K562 (cell line): Measurements from ENCODE around the gene CHAT. TPM values are rescaled to one million over a fixed set of nuclear protein-coding genes. Genes with fewer than 3 reads are reported as not detected.

Experiments
- ATAC-seq: fragments of 200-7000 bp; cut with Tn5 transposase; 3 replicates; pipeline ENCODE4 v1.9.1; 2020; ENCODE audit warnings: moderate library complexity
- BruUV-seq: library from RNA; stranded (reverse); fragments of 400-500 nt; replicated peaks from 2 replicates; lab custom pipeline; 2021; lab: Mats Ljungman, UMichigan
- CTCF ChIA-PET: fragments of 300-600 bp; formaldehyde crosslinking; extraction: SDS; loops from one replicate; lab custom pipeline; 2021; ENCODE audit warnings: low intra/inter-chr PET ratio; lab: Yijun Ruan, JAX
- POLR2A ChIA-PET: fragments of 300-600, 350-650 bp; sonication (Branson Sonifier 250); formaldehyde crosslinking; extraction: SDS; loops from one replicate; lab custom pipeline; 2021; ENCODE audit warnings: antibody characterized with exemption, inconsistent platforms; lab: Yijun Ruan, JAX
- DNase-seq, 4 experiments: peaks; one replicate each; pipeline versions ENCODE4 v3.0.0 to v3.0.0-alpha.2; 2011 to 2018; ENCODE audit warnings: low spot score in 3 of 4, mixed read lengths in 3 of 4; ENCODE audit errors: extremely low read depth in 1 of 4
- FAIRE-seq: peaks from 2 replicates; lab custom pipeline; 2011; peaks lifted over from hg19 to GRCh38; lab: Jason Lieb, UNC
- H2AFZ ChIP-seq: 2 replicates; pipeline ENCODE4 v1.6.0; 2011; ENCODE audit warnings: low read depth, low read length, control low read depth, inconsistent platforms
- H3K27ac ChIP-seq: fragments of 200-600 bp; 3 replicates; pipeline ENCODE4 v1.8.0; 2011; ENCODE audit warnings: low read depth, mild to moderate bottlenecking, control low read depth, inconsistent platforms, low read length, moderate library complexity, mixed read lengths; ENCODE audit errors: extremely low read depth
- H3K27me3 ChIP-seq, 2 experiments: fragments of 300-600 bp in 1 of 2; 2 replicates in 1 of 2; 3 replicates in 1 of 2; pipeline versions ENCODE4 v1.6.0 to v1.8.0; 2011; ENCODE audit warnings: inconsistent platforms in 2 of 2, low read length in 2 of 2, mild to moderate bottlenecking in 1 of 2, mixed read lengths in 1 of 2, moderate library complexity in 1 of 2; ENCODE audit not compliant: control insufficient read depth in 2 of 2, insufficient read depth in 2 of 2
- H3K36me3 ChIP-seq: fragments of 300-600 bp; 3 replicates; pipeline ENCODE4 v1.8.0; 2011; ENCODE audit warnings: mild to moderate bottlenecking, low read length, inconsistent platforms; ENCODE audit not compliant: control insufficient read depth, insufficient read depth
- H3K4me1 ChIP-seq, 2 experiments: fragments of 200-600 bp in 1 of 2; replicated peaks in 1 of 2; 2 replicates in 1 of 2; 3 replicates in 1 of 2; pipeline versions ENCODE4 v1.5.1 to v1.8.0; 2011; ENCODE audit warnings: inconsistent platforms in 2 of 2, low read length in 2 of 2, mild to moderate bottlenecking in 1 of 2, mixed read lengths in 1 of 2, moderate library complexity in 1 of 2; ENCODE audit not compliant: control insufficient read depth in 2 of 2, insufficient read depth in 2 of 2
- H3K4me2 ChIP-seq: 2 replicates; pipeline ENCODE4 v1.6.1; 2011; ENCODE audit warnings: low read length, control low read depth, inconsistent platforms, mixed read lengths; ENCODE audit not compliant: insufficient read depth
- H3K4me3 ChIP-seq: fragments of 200-600 bp; sonication (generic), shearing (Covaris generic); 2 replicates; pipeline ENCODE4 v1.5.1; 2016; ENCODE audit warnings: control low read depth, inconsistent platforms
- H3K79me2 ChIP-seq: fragments of 200-600 bp; 3 replicates; pipeline ENCODE4 v1.8.0; 2011; ENCODE audit warnings: low read length, inconsistent platforms; ENCODE audit not compliant: control insufficient read depth, insufficient read depth
- H3K9ac ChIP-seq, 2 experiments: 2 replicates each; pipeline versions ENCODE4 v1.6.0 to v1.6.1; 2011; ENCODE audit warnings: low read depth in 2 of 2, low read length in 2 of 2, control low read depth in 1 of 2, inconsistent platforms in 1 of 2, mild to moderate bottlenecking in 1 of 2, mixed read lengths in 1 of 2; ENCODE audit not compliant: insufficient read depth in 1 of 2
- H3K9me1 ChIP-seq: one replicate; pipeline ENCODE4 v1.6.0; 2011; ENCODE audit warnings: inconsistent platforms, mild to moderate bottlenecking, low read length, moderate library complexity; ENCODE audit not compliant: control insufficient read depth, insufficient read depth
- H3K9me3 ChIP-seq: replicated peaks from 2 replicates; pipeline ENCODE4 v1.5.1; 2011; ENCODE audit warnings: low read depth, low read length, inconsistent platforms; ENCODE audit not compliant: control insufficient read depth, insufficient read depth
- H4K20me1 ChIP-seq: replicated peaks from 2 replicates; pipeline ENCODE4 v1.6.1; 2011; ENCODE audit warnings: low read length, inconsistent platforms, mixed read lengths; ENCODE audit not compliant: control insufficient read depth, insufficient read depth
- CCAR2 ChIP-seq: fragments of 200-400 bp; formaldehyde crosslinking; IDR thresholded peaks from 2 replicates; pipeline ENCODE4 v1.6.1; 2017; ENCODE audit warnings: mild to moderate bottlenecking, low read depth, low read length
- FUS ChIP-seq: fragments of 200-400 bp; formaldehyde crosslinking; optimal IDR thresholded peaks from 2 replicates; pipeline ENCODE3; 2017; ENCODE audit warnings: low read depth, low read length
- HDAC8 ChIP-seq: fragments of 450-650 bp; IDR thresholded peaks from 2 replicates; pipeline ENCODE4 v1.6.1; 2016; ENCODE audit warnings: mild to moderate bottlenecking, missing genetic modification characterization, moderate library complexity, missing compliant biosample characterization
- IRF9 ChIP-seq: fragments of 450-650 bp; IDR thresholded peaks from 2 replicates; pipeline ENCODE4 v1.6.1; 2016; ENCODE audit warnings: missing biosample characterization, missing genetic modification characterization
- MAZ ChIP-seq, 2 experiments: fragments of 450-650 bp in 1 of 2; sonication (generic) in 1 of 2; formaldehyde crosslinking; IDR thresholded peaks in 1 of 2; conservative IDR thresholded peaks in 1 of 2; 2 replicates each; pipeline versions ENCODE4 v1.4.0 to v1.5.0; 2020; ENCODE audit warnings: mild to moderate bottlenecking in 1 of 2, missing genetic modification reagents in 1 of 2
- MECOM ChIP-seq: fragments of 250-450 bp; sonication (Bioruptor Pico); IDR thresholded peaks from 2 replicates; pipeline ENCODE4 v1.8.0; 2022; ENCODE audit warnings: inconsistent platforms
- NBN ChIP-seq: fragments of 450-650 bp; IDR thresholded peaks from 2 replicates; pipeline ENCODE4 v1.6.1; 2016; ENCODE audit warnings: low read depth, mild to moderate bottlenecking
- PML ChIP-seq: IDR thresholded peaks from 2 replicates; pipeline ENCODE4 v1.6.1; 2012; ENCODE audit warnings: low read length, inconsistent platforms
- SMAD2 ChIP-seq: fragments of 150-350 bp; IDR thresholded peaks from 2 replicates; pipeline ENCODE4 v1.6.1; 2014; ENCODE audit warnings: low read depth, mild to moderate bottlenecking, low read length
- SMC3 ChIP-seq: conservative IDR thresholded peaks from 2 replicates; pipeline ENCODE4 v1.6.1; 2011; ENCODE audit warnings: low read depth, low read length, improper control_type of control experiment; ENCODE audit not compliant: insufficient read depth
- SRSF7 ChIP-seq: fragments of 200-400 bp; formaldehyde crosslinking; optimal IDR thresholded peaks from 2 replicates; pipeline ENCODE3; 2017; ENCODE audit warnings: mild to moderate bottlenecking, low read depth, low read length
- TCF15 ChIP-seq: fragments of 250-450 bp; sonication (Bioruptor Pico); IDR thresholded peaks from 2 replicates; pipeline ENCODE4 v1.8.0; 2022; ENCODE audit warnings: moderate library complexity, mild to moderate bottlenecking, inconsistent platforms
- ZNF253 ChIP-seq: fragments of 250-450 bp; sonication (Bioruptor Pico); conservative IDR thresholded peaks from 2 replicates; pipeline ENCODE4 v1.6.1; 2021; ENCODE audit warnings: mild to moderate bottlenecking
- ZNF41 ChIP-seq: fragments of 250-450 bp; sonication (Bioruptor Pico); conservative IDR thresholded peaks from 2 replicates; pipeline ENCODE4 v1.4.0; 2020; ENCODE audit warnings: mild to moderate bottlenecking
- WGBS: fragments of 100-300 bp; shearing (Covaris generic); methylation state at CpG from one replicate; pipeline ENCODE4 v1.1.6; 2016; ENCODE audit warnings: low coverage, mixed read lengths; ENCODE audit not compliant: insufficient coverage; ENCODE audit errors: missing lambda C conversion rate; 5-methylcytosine and 5-hydroxymethylcytosine counted together
- in situ Hi-C: fragments of 300-500 bp; cut with MboI; formaldehyde crosslinking; loops from 4 replicates; pipeline ENCODE4 v1.15.0; 2018; ENCODE audit warnings: inconsistent platforms, mixed read lengths
- intact Hi-C: fragments of 100-400 bp; cut with micrococcal nuclease; formaldehyde crosslinking; loops from 2 replicates; pipeline ENCODE4 v1.14.2; 2022
- polyA plus RNA-seq, 8 experiments: library from polyadenylated mRNA; depleted of rRNA in 4 of 8; stranded (reverse) in 5 of 8; unstranded in 3 of 8; fragments of >200 nt; fragmentation: Nextera tagmentation in 2 of 8; fragmentation: Illumina TruSeq in 1 of 8; extraction: Ambion mirVana in 2 of 8; extraction: Trizol in 1 of 8; gene quantifications; 2 replicates each; pipeline versions ENCODE4 v1.2.1 to v1.2.3, GENCODE V29; 2011 to 2014; ENCODE audit warnings: inconsistent platforms in 1 of 8, missing spikeins in 1 of 8
- total RNA-seq, 7 experiments: library from RNA; depleted of rRNA in 6 of 7; stranded (reverse); fragments of >200 nt in 6 of 7; fragmentation: Illumina TruSeq in 2 of 7; extraction: Trizol in 2 of 7; gene quantifications; 2 replicates each; pipeline versions ENCODE4 v1.2.1 to v1.2.3, GENCODE V29; 2011 to 2021; ENCODE audit warnings: low replicate concordance in 1 of 7

CHAT gene
- total and polyA plus RNA-seq, 9 of the 15 experiments (the other 6 are each of a cell fraction or from before 2014, with no cell fraction given): not detected

DNA sequence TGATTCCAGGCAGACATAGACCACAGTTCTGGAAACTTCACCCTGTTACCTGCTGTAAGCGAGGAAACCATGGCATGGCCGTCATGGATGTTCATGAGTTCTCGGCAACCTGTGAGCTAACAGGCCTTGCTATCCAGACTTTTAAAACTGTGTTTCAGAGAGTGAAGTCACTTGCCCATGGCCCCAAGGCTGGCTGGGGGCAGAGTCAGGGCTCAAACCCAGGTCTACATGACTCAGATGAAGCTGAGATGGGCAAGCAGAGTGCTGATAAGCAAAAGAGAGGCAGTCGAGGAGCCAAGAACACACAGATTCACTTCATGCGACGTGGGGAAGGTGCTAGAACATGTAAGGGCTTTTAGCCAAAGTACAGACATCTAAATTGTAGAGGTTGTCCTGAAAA is 97.1 kb downstream of the CHAT start:
- FAIRE-seq: no peak
- POLR2A ChIA-PET: interaction anchor here (0.7 kb wide), 1 partner anchor 12 kb away, joined by 3 read pairs; no protein-coding TSS in a partner anchor
- in situ Hi-C loops: no loop called here

More for the DNA sequence above, 97.1 kb downstream of the CHAT start:
- Histone ChIP-seq H3K4me1 (no peaks in the 10 kb centered on the region), H4K20me1 (no peaks in the 10 kb centered on the region), H3K79me2 (no peaks in the 10 kb centered on the region), H3K36me3 (no peaks in the 10 kb centered on the region), H3K27me3 (peaks cover 3 to 22% of the 10 kb centered on the region in 2 experiments; a peak in 1 of 5 replicates), H3K4me2 (no peak overlapping the region), H2AFZ (no peak overlapping the region), H3K27ac (no peak overlapping the region), H3K9me3 (no peaks in the 10 kb centered on the region; the same call in 1 of the 2 replicates), H3K9ac (no peak overlapping the region), H3K4me3 (no peak overlapping the region), H3K9me1 (no peaks in the 10 kb centered on the region)
- WGBS: 0% methylated on average over 6 of the region's 6 CpGs
- no peak for ATAC-seq
- DNase-seq: no peak
- no TSS peak for BruUV-seq
- CTCF ChIA-PET: no interaction called here
- TF ChIP-seq ZNF41 (CRISPR knock-in tag) (no peak), PML (no peak), FUS (no peak), IRF9 (tag) (no peak), HDAC8 (tag) (no peak), NBN (no peak), SMAD2 (no peak), MECOM (CRISPR knock-in tag) (no peak), SRSF7 (no peak), TCF15 (CRISPR knock-in tag) (no peak), ZNF253 (CRISPR knock-in tag) (no peak), SMC3 (no peak), CCAR2 (no peak), MAZ (CRISPR knock-in tag; conservative IDR thresholded peaks at IDR 0.05 in 1 of 2, IDR thresholded peaks at IDR 0.05 in 1 of 2) (no peak)
- intact Hi-C loops: no loop called here
